ENCODE measurements around the gene LAMA2. TPM values are rescaled to one million over a fixed set of nuclear protein-coding genes. Genes with fewer than 3 reads are reported as not detected.
"Not testable (repeated sequence)": the region's sequence is repeated elsewhere in the genome, so short reads cannot be mapped to it uniquely, and the experiment has no call there.

Gene LAMA2
- total RNA-seq, 2 donors from 2014 or later: 2.2 to 3.4 TPM

GRCh38 chr6:129135451-129135850, 252.5 kb downstream of the LAMA2 start:
- no peaks in the 10 kb centered on the region for H3K9me3 ChIP-seq (ENCODE audit: control insufficient read depth, low read length, poor library complexity, severe bottlenecking)
- H3K27ac Mint-ChIP-seq: no peak overlapping the region
- H3K36me3 Mint-ChIP-seq (ENCODE audit: low read depth): peaks cover 4% of the 10 kb centered on the region
- DNase-seq (no peak), ATAC-seq (no peak)
- peaks cover 5% of the 10 kb centered on the region for H3K4me1 Mint-ChIP-seq
- H3K27me3 Mint-ChIP-seq: peaks cover 28% of the 10 kb centered on the region
- H3K4me3 Mint-ChIP-seq: no peak overlapping the region

DNA sequence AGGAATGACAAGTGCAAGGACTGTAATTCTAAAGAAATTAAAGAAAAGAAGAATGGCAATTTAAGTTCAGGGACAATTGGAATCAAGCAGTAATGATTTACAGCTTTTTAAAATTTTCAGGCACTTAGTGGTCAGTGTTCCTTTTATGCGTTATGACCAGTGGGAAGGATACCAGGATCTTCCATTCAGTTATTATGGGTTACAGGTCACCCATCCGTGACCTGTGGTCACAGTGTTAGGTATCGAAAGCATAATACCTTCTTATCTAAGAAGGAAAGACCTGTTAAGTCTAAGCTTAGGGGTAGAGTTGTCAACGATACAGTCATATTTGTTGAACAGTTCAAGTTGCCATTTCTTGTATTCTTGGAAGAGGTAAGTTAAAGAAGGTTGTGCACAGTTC, 253.8 kb downstream of the LAMA2 start:
- H3K9me3 ChIP-seq (ENCODE audit: control insufficient read depth, low read length, poor library complexity, severe bottlenecking): no peaks in the 10 kb centered on the region
- no peak for DNase-seq
- Mint-ChIP-seq H3K36me3 (ENCODE audit: low read depth) (peaks cover 4% of the 10 kb centered on the region), H3K27ac (no peak overlapping the region), H3K4me3 (no peak overlapping the region), H3K27me3 (peaks cover 33% of the 10 kb centered on the region), H3K4me1 (peaks cover 5% of the 10 kb centered on the region)
- no peak for ATAC-seq

GRCh38 chr6:129138739-129139405, 255.9 kb downstream of the LAMA2 start:
- Mint-ChIP-seq H3K36me3 (ENCODE audit: low read depth) (peaks cover 2% of the 10 kb centered on the region), H3K4me1 (peaks cover 2% of the 10 kb centered on the region), H3K27me3 (peaks cover 19% of the 10 kb centered on the region), H3K4me3 (no peak overlapping the region), H3K27ac (no peak overlapping the region)
- ATAC-seq (no peak), DNase-seq (no peak)
- H3K9me3 ChIP-seq (ENCODE audit: control insufficient read depth, low read length, poor library complexity, severe bottlenecking): no peaks in the 10 kb centered on the region

- Mint-ChIP-seq H3K27ac (no peak overlapping the region), H3K4me1 (peaks cover under 1% of the 10 kb centered on the region), H3K36me3 (ENCODE audit: low read depth) (peaks cover 2% of the 10 kb centered on the region), H3K4me3 (no peak overlapping the region), H3K27me3 (peaks cover 12% of the 10 kb centered on the region)
- DNase-seq: no peak
- H3K9me3 ChIP-seq (ENCODE audit: control insufficient read depth, low read length, poor library complexity, severe bottlenecking): no peaks in the 10 kb centered on the region
- no peak for ATAC-seq
These were observed 257.6 kb downstream of the LAMA2 start for GRCh38 chr6:129140526-129140925.

- no peak overlapping the region for H3K4me3 Mint-ChIP-seq
- ATAC-seq (no peak), DNase-seq (no peak)
- H3K27me3 Mint-ChIP-seq: peaks cover 12% of the 10 kb centered on the region
- no peaks in the 10 kb centered on the region for H3K9me3 ChIP-seq (ENCODE audit: control insufficient read depth, low read length, poor library complexity, severe bottlenecking)
- no peak overlapping the region for H3K27ac Mint-ChIP-seq
- peaks cover 2% of the 10 kb centered on the region for H3K36me3 Mint-ChIP-seq (ENCODE audit: low read depth)
- H3K4me1 Mint-ChIP-seq: no peaks in the 10 kb centered on the region
These were observed 258.6 kb downstream of the LAMA2 start for GRCh38 chr6:129141499-129141898.

DNA sequence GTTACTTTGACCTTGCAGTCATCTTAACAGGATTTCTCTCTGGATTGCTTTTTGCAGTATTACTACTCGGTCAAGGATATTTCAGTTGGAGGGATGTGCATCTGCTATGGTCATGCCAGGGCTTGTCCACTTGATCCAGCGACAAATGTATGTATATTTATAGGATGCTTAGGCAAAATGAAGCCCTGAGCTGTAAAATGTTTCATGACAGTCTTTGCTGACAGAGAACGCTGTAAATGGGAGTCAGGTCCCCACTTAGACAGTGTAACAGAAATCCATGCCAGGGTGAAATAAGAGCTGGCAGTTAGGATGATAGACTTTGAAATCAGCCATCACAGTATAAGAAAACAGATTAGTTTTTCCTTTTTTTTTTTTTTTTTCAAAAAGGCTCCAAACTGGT, 264.0 kb downstream of the LAMA2 start:
- Mint-ChIP-seq H3K27me3 (peaks cover 8% of the 10 kb centered on the region), H3K4me3 (no peak overlapping the region), H3K36me3 (ENCODE audit: low read depth) (no peaks in the 10 kb centered on the region), H3K4me1 (no peaks in the 10 kb centered on the region), H3K27ac (no peak overlapping the region)
- no peak for DNase-seq
- ATAC-seq: no peak
- no peaks in the 10 kb centered on the region for H3K9me3 ChIP-seq (ENCODE audit: control insufficient read depth, low read length, poor library complexity, severe bottlenecking)

DNA sequence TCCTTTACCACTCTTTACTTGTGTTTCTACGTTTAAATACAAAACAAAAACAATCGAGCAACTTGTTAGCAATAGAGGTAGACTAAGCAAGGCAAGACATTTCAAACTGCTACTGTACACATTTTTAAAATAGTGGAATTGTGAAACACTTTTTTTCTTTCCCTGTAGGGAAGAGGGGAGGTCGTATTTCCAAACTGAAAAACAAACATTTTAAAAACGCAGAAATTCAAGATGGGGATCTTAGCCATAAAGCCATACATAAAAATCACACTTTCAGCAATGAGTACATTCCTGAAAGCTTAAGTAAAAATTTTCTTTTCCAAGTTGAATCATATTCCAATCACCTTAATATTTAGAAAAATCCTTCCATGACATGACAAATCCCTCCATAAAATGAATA, 267.6 kb downstream of the LAMA2 start:
- Mint-ChIP-seq H3K36me3 (ENCODE audit: low read depth) (no peaks in the 10 kb centered on the region), H3K4me1 (no peaks in the 10 kb centered on the region), H3K27ac (no peak overlapping the region), H3K27me3 (peaks cover 8% of the 10 kb centered on the region), H3K4me3 (no peak overlapping the region)
- DNase-seq (no peak), ATAC-seq (no peak)
- H3K9me3 ChIP-seq (ENCODE audit: control insufficient read depth, low read length, poor library complexity, severe bottlenecking): no peaks in the 10 kb centered on the region

DNA sequence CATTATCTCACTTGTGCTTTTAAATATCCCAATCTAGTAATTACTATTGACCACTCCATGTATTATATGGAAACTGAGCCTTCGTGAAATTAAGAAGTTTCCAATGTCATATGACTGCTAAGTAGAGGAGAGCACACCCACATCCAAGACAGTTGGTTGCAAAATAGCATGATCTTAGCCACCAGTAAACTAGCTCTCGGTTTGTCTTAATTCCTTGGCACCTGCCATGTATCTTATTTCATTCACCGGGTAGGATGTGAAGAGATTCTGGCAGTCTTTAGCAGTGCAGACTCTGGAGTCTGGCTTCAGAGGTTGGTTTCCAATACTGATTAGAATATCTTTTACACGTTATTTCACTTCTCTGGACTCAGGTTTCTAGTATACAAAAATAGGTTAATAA, 270.3 kb downstream of the LAMA2 start:
- no peak overlapping the region for H3K27ac Mint-ChIP-seq
- no peak for DNase-seq
- H3K27me3 Mint-ChIP-seq: peaks cover 8% of the 10 kb centered on the region
- no peaks in the 10 kb centered on the region for H3K36me3 Mint-ChIP-seq (ENCODE audit: low read depth)
- H3K4me1 Mint-ChIP-seq: no peaks in the 10 kb centered on the region
- ATAC-seq: no peak
- no peak overlapping the region for H3K4me3 Mint-ChIP-seq
- no peaks in the 10 kb centered on the region for H3K9me3 ChIP-seq (ENCODE audit: control insufficient read depth, low read length, poor library complexity, severe bottlenecking)

- ATAC-seq; H3K27me3 Mint-ChIP-seq; DNase-seq; H3K9me3 ChIP-seq (ENCODE audit: control insufficient read depth, low read length, poor library complexity, severe bottlenecking); H3K27ac Mint-ChIP-seq; H3K4me3 Mint-ChIP-seq; H3K4me1 Mint-ChIP-seq; H3K36me3 Mint-ChIP-seq (ENCODE audit: low read depth): not testable (repeated sequence)
These were observed 276.3 kb downstream of the LAMA2 start for GRCh38 chr6:129159242-129159641.

DNA sequence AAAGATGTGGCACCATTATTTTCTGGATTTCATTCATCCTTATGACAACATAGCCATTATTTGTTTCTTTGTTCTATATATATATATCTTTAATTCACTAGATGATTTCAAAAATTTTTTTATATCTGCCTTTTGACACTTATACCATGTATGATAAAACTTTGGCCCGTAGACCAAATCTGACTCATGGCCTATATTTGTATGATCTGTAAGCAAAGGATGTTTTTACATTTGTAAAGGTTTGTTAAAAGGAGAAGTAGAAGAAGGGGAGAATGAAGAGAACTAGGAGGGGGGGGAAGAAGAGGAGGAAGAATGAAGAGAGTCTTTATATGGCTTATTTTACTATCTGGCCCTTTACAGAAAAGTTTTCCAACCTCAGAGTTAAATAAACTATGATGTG, 279.7 kb downstream of the LAMA2 start:
- Mint-ChIP-seq H3K4me1 (no peaks in the 10 kb centered on the region), H3K27me3 (no peaks in the 10 kb centered on the region)
- DNase-seq: no peak

GRCh38 chr6:129163551-129163950, 280.6 kb downstream of the LAMA2 start:
- no peak for ATAC-seq
- no peaks in the 10 kb centered on the region for H3K36me3 Mint-ChIP-seq (ENCODE audit: low read depth)
- H3K9me3 ChIP-seq (ENCODE audit: control insufficient read depth, low read length, poor library complexity, severe bottlenecking): no peaks in the 10 kb centered on the region
- DNase-seq: no peak
- H3K27me3 Mint-ChIP-seq: no peaks in the 10 kb centered on the region
- no peaks in the 10 kb centered on the region for H3K4me1 Mint-ChIP-seq
- H3K27ac Mint-ChIP-seq: no peak overlapping the region
- no peak overlapping the region for H3K4me3 Mint-ChIP-seq

More for the DNA sequence above, 279.7 kb downstream of the LAMA2 start:
- no peaks in the 10 kb centered on the region for H3K36me3 Mint-ChIP-seq (ENCODE audit: low read depth)
- no peak overlapping the region for H3K4me3 Mint-ChIP-seq
- H3K27ac Mint-ChIP-seq: no peak overlapping the region
- no peaks in the 10 kb centered on the region for H3K9me3 ChIP-seq (ENCODE audit: control insufficient read depth, low read length, poor library complexity, severe bottlenecking)
- ATAC-seq: no peak

- H3K9me3 ChIP-seq (ENCODE audit: control insufficient read depth, low read length, poor library complexity, severe bottlenecking): no peaks in the 10 kb centered on the region
- Mint-ChIP-seq H3K4me1 (no peaks in the 10 kb centered on the region), H3K4me3 (no peak overlapping the region), H3K27me3 (no peaks in the 10 kb centered on the region), H3K27ac (no peak overlapping the region), H3K36me3 (ENCODE audit: low read depth) (no peaks in the 10 kb centered on the region)
- DNase-seq (no peak), ATAC-seq (no peak)
These were observed 281.1 kb downstream of the LAMA2 start for GRCh38 chr6:129164032-129164431.

DNA sequence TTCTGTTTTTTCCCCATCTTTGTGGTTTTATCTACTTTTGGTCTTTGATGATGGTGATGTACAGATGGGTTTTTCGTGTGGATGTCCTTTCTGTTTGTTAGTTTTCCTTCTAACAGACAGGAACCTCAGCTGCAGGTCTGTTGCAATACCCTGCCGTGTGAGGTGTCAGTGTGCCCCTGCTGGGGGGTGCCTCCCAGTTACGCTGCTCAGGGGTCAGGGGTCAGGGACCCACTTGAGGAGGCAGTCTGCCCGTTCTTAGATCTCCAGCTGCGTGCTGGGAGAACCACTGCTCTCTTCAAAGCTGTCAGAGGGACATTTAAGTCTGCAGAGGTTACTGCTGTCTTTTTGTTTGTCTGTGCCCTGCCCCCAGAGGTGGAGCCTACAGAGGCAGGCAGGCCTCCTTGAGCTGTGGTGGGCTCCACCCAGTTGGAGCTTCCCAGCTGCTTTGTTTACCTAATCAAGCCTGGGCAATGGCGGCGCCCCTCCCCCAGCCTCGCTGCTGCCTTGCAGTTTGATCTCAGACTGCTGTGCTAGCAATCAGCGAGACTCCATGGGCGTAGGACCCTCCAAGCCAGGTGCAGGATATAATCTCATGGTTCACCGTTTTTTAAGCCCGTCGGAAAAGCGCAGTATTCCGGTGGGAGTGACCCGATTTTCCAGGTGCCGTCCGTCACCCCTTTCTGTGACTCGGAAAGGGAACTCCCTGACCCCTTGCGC, 289.5 kb downstream of the LAMA2 start:
- not testable (repeated sequence) for H3K27me3 Mint-ChIP-seq; ATAC-seq; H3K27ac Mint-ChIP-seq; H3K36me3 Mint-ChIP-seq (ENCODE audit: low read depth); H3K9me3 ChIP-seq (ENCODE audit: control insufficient read depth, low read length, poor library complexity, severe bottlenecking); H3K4me1 Mint-ChIP-seq
- peak in 1 of 3 donors; percentile 12 for DNase-seq
- H3K4me3 Mint-ChIP-seq: peak overlapping the region; percentile 83

- Mint-ChIP-seq H3K4me3 (no peak overlapping the region), H3K27me3 (peaks cover 15% of the 10 kb centered on the region), H3K36me3 (ENCODE audit: low read depth) (peaks cover 3% of the 10 kb centered on the region), H3K4me1 (no peaks in the 10 kb centered on the region), H3K27ac (no peak overlapping the region)
- no peak for DNase-seq
- H3K9me3 ChIP-seq (ENCODE audit: control insufficient read depth, low read length, poor library complexity, severe bottlenecking): no peaks in the 10 kb centered on the region
- no peak for ATAC-seq
These were observed 292.1 kb downstream of the LAMA2 start for GRCh38 chr6:129175066-129175465.

Data from T-helper 17 cell (primary cell).